ENCODE measurements around the gene JADE1.

GRCh38 chr4:128862608-128863311 lies 53.3 kb downstream of the JADE1 start:
- TF ChIP-seq CTCF (IDR thresholded peaks at IDR 0.05): no peak
- TF ChIP-seq POLR2AphosphoS5 (IDR thresholded peaks at IDR 0.05): no peak
- TF ChIP-seq EP300 (IDR thresholded peaks at IDR 0.05; ENCODE audit: low read depth): no peak
